IPS DF 6.9 (cell line): ENCODE results near the gene KLK15.

Source experiments
- DNase-seq: peaks from one replicate; pipeline ENCODE4 v3.0.0-alpha.2; 2013; ENCODE audit warnings: low read depth, low spot score
- H3K27ac ChIP-seq: one replicate; pipeline ENCODE4 v1.5.1; 2013; ENCODE audit warnings: low read length, control low read depth
- H3K27me3 ChIP-seq: 2 replicates; pipeline ENCODE4 v1.6.1; 2013; ENCODE audit warnings: mild to moderate bottlenecking, low read length; ENCODE audit not compliant: control insufficient read depth, insufficient read depth
- H3K36me3 ChIP-seq: 2 replicates; pipeline ENCODE4 v1.6.1; 2013; ENCODE audit warnings: low read length; ENCODE audit not compliant: control insufficient read depth, insufficient read depth
- H3K4me1 ChIP-seq: 2 replicates; pipeline ENCODE4 v1.6.1; 2013; ENCODE audit warnings: low read length; ENCODE audit not compliant: control insufficient read depth, insufficient read depth
- H3K4me3 ChIP-seq: 2 replicates; pipeline ENCODE4 v1.5.1; 2013; ENCODE audit warnings: mild to moderate bottlenecking, low read length
- H3K9me3 ChIP-seq: 2 replicates; pipeline ENCODE4 v1.6.1; 2013; ENCODE audit warnings: low read length, inconsistent platforms; ENCODE audit not compliant: control insufficient read depth, insufficient read depth
- WGBS: extraction: QIAGEN DNeasy Blood & Tissue Kit; methylation state at CpG from one replicate; pipeline ENCODE4 v1.1.7; 2013; ENCODE audit warnings: mixed read lengths, missing lambda C conversion rate; ENCODE audit not compliant: insufficient read length, insufficient coverage; 5-methylcytosine and 5-hydroxymethylcytosine counted together

KLK15 gene

DNA sequence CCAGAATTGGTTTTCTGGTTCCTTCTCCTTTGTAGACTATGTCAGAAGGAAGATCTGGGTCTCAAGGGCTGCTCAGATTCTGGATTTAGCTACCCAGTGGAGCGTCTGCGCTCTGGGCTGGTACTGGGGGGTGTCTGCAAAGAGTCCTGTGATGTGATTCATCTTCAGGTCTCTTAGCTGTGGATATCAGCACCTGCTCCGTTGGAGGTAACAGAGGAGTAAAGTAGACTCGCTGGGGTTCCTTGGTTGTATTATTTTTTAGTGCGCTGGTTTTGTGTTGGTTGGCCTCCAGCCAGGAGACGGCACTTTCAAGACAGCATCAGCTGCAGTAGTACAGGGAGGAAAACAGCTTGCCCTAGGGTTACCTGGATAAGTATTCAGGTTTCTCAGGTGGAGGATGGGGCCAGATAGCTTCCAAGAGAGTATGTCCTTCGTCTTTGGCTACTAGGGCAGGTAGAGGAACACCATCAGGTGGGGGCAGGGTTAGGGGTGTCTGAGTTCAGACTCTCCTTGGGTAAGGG is 10.4 kb upstream of the KLK15 start:
- Histone ChIP-seq H3K36me3 (no peaks in the 10 kb centered on the region), H3K9me3 (no peaks in the 10 kb centered on the region; the same call in 1 of the 2 replicates), H3K27ac (no peak overlapping the region), H3K4me1 (no peaks in the 10 kb centered on the region), H3K27me3 (no peaks in the 10 kb centered on the region), H3K4me3 (no peak overlapping the region)
- DNase-seq = no peak
- WGBS = no CpG with 5 or more reads among the region's 7 CpGs

GRCh38 chr19:50843205-50843604 is 9.8 kb upstream of the KLK15 start:
- no peaks in the 10 kb centered on the region for H3K9me3 ChIP-seq
- H3K27me3 ChIP-seq = no peaks in the 10 kb centered on the region
- no peaks in the 10 kb centered on the region for H3K4me1 ChIP-seq
- H3K4me3 ChIP-seq = no peak overlapping the region
- no peak for DNase-seq
- H3K36me3 ChIP-seq = no peaks in the 10 kb centered on the region
- H3K27ac ChIP-seq = no peak overlapping the region
- WGBS = no CpG with 5 or more reads among the region's 2 CpGs

DNA sequence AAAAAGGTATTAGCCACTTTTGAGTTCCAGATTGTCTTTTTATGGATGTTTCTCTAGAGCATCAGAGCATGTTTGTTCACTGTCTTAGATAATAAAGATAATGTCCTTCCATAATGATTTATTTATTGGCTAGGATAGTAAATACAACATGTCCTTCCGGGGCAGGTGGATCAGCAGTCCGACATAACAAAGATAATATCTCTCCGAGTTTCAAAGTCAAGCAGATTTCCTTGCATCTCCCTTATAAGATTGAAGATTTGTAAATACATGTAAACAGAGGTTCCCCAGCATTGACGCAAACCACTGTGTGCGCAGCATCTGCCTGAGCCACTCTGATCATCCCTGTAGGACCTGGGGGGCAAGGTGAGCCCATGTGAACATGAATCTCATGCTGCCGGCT is 8.8 kb upstream of the KLK15 start:
- no peak for DNase-seq
- Histone ChIP-seq H3K4me1 (no peaks in the 10 kb centered on the region), H3K27ac (no peak overlapping the region), H3K9me3 (no peaks in the 10 kb centered on the region), H3K27me3 (no peaks in the 10 kb centered on the region), H3K36me3 (no peaks in the 10 kb centered on the region), H3K4me3 (no peak overlapping the region)
- no CpG with 5 or more reads among the region's 6 CpGs for WGBS

GRCh38 chr19:50839712-50840655 is 6.6 kb upstream of the KLK15 start:
- Histone ChIP-seq H3K27me3 (no peaks in the 10 kb centered on the region), H3K9me3 (no peaks in the 10 kb centered on the region), H3K4me3 (no peak overlapping the region), H3K4me1 (peaks cover 2% of the 10 kb centered on the region), H3K27ac (no peak overlapping the region), H3K36me3 (no peaks in the 10 kb centered on the region)
- WGBS = no CpG with 5 or more reads among the region's 10 CpGs
- no peak for DNase-seq

- H3K27me3 ChIP-seq = no peaks in the 10 kb centered on the region
- no peak overlapping the region for H3K4me3 ChIP-seq
- H3K27ac ChIP-seq = no peak overlapping the region
- H3K9me3 ChIP-seq = no peaks in the 10 kb centered on the region
- no CpG with 5 or more reads among the region's 6 CpGs for WGBS
- no peak for DNase-seq
- H3K36me3 ChIP-seq = no peaks in the 10 kb centered on the region
- peaks cover 2% of the 10 kb centered on the region for H3K4me1 ChIP-seq
Measured at GRCh38 chr19:50838239-50838638, 4.9 kb upstream of the KLK15 start.

DNA sequence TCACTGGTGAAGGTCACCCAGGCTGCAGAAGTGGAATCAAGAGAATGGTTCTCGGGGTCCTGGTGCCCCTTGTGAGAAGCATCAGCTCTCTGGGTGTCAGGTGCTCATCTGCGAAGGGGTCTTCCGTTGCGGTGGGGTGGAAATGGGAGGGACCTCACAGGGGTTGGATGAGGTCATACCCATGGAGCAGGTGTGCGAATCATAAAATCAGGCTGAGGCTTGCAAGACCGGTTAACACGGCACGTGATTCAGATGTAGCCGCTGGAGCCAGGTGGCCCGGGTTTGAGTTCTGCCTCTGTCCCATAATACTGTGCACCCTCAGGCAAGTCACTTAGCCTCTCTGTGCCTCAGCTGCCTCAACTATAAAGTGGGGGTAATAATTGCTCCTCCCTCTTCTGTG is 3.9 kb upstream of the KLK15 start:
- peaks cover 2% of the 10 kb centered on the region for H3K4me1 ChIP-seq
- H3K36me3 ChIP-seq = no peaks in the 10 kb centered on the region
- WGBS = no CpG with 5 or more reads among the region's 10 CpGs
- H3K27ac ChIP-seq = no peak overlapping the region
- no peak overlapping the region for H3K4me3 ChIP-seq
- no peaks in the 10 kb centered on the region for H3K27me3 ChIP-seq
- H3K9me3 ChIP-seq = no peaks in the 10 kb centered on the region
- DNase-seq = no peak

- H3K27me3 ChIP-seq = no peaks in the 10 kb centered on the region
- peak overlapping the region; percentile 85; the same call in 1 of the 2 replicates for H3K4me3 ChIP-seq
- no peaks in the 10 kb centered on the region for H3K9me3 ChIP-seq
- no peak overlapping the region for H3K27ac ChIP-seq
- no CpG with 5 or more reads among the region's 19 CpGs for WGBS
- peaks cover 2% of the 10 kb centered on the region for H3K4me1 ChIP-seq
- no peak for DNase-seq
- H3K36me3 ChIP-seq = no peaks in the 10 kb centered on the region
Measured at GRCh38 chr19:50836543-50837195, 3.3 kb upstream of the KLK15 start.

- H3K9me3 ChIP-seq = no peaks in the 10 kb centered on the region
- H3K4me3 ChIP-seq = peak overlapping the region; percentile 85
- H3K27me3 ChIP-seq = no peaks in the 10 kb centered on the region
- peaks cover 2% of the 10 kb centered on the region for H3K4me1 ChIP-seq
- WGBS = no CpG with 5 or more reads among the region's 67 CpGs
- DNase-seq = no peak
- H3K36me3 ChIP-seq = no peaks in the 10 kb centered on the region
- H3K27ac ChIP-seq = no peak overlapping the region
Measured at GRCh38 chr19:50835785-50836542, 2.6 kb upstream of the KLK15 start.

- no CpG with 5 or more reads among the region's 13 CpGs for WGBS
- H3K27ac ChIP-seq = no peak overlapping the region
Measured at GRCh38 chr19:50835103-50835784, 1.9 kb upstream of the KLK15 start.

GRCh38 chr19:50833802-50834167 is 411 bp upstream of the KLK15 start:
- no CpG with 5 or more reads among the region's 6 CpGs for WGBS
- Histone ChIP-seq H3K36me3 (no peaks in the 10 kb centered on the region), H3K27ac (no peak overlapping the region)

More at GRCh38 chr19:50835103-50835784, 1.9 kb upstream of the KLK15 start:
- H3K4me1 ChIP-seq = peaks cover 2% of the 10 kb centered on the region
- no peaks in the 10 kb centered on the region for H3K9me3 ChIP-seq
- no peak for DNase-seq
- H3K36me3 ChIP-seq = no peaks in the 10 kb centered on the region
- H3K4me3 ChIP-seq = peak overlapping the region; percentile 85; the same call in 1 of the 2 replicates
- no peaks in the 10 kb centered on the region for H3K27me3 ChIP-seq

More at GRCh38 chr19:50833802-50834167, 411 bp upstream of the KLK15 start:
- Histone ChIP-seq H3K4me3 (no peak overlapping the region), H3K9me3 (no peaks in the 10 kb centered on the region), H3K27me3 (no peaks in the 10 kb centered on the region), H3K4me1 (peaks cover 2% of the 10 kb centered on the region)
- no peak for DNase-seq
